NCI-H1105 (cell line): ENCODE measurements around the gene KDM6A.
"Not testable (repeated sequence)": the region's sequence is repeated elsewhere in the genome, so short reads cannot be mapped to it uniquely, and the experiment has no call there.

Source experiments
- DNase-seq: peaks from one replicate; lab custom pipeline; 2025; lab: John Stamatoyannopoulos, UW

KDM6A gene

GRCh38 chrX:45007598-45007997 lies 134.6 kb downstream of the KDM6A start:
- no peak for DNase-seq

GRCh38 chrX:45009371-45010000 lies 136.5 kb downstream of the KDM6A start:
- no peak for DNase-seq

GRCh38 chrX:45011131-45011530 lies 138.1 kb downstream of the KDM6A start:
- no peak for DNase-seq

- no peak for DNase-seq
Observed at GRCh38 chrX:45011597-45011996, 138.6 kb downstream of the KDM6A start.

GRCh38 chrX:45017946-45018345 lies 145.0 kb downstream of the KDM6A start:
- DNase-seq = no peak

GRCh38 chrX:45022150-45022549 lies 149.2 kb downstream of the KDM6A start:
- no peak for DNase-seq

GRCh38 chrX:45024501-45024900 lies 151.5 kb downstream of the KDM6A start:
- no peak for DNase-seq

GRCh38 chrX:45026036-45026435 lies 153.0 kb downstream of the KDM6A start:
- no peak for DNase-seq

- DNase-seq = no peak
Observed at GRCh38 chrX:45031830-45032378, 158.9 kb downstream of the KDM6A start.

- no peak for DNase-seq
Observed at GRCh38 chrX:45035071-45035470, 162.1 kb downstream of the KDM6A start.

GRCh38 chrX:45036161-45036560 lies 163.2 kb downstream of the KDM6A start:
- no peak for DNase-seq

GRCh38 chrX:45040137-45040536 lies 167.1 kb downstream of the KDM6A start:
- not testable (repeated sequence) for DNase-seq

GRCh38 chrX:45046417-45046816 lies 173.4 kb downstream of the KDM6A start:
- no peak for DNase-seq

- no peak for DNase-seq
Observed at GRCh38 chrX:45050558-45050957, 177.6 kb downstream of the KDM6A start.

GRCh38 chrX:45056428-45057145 lies 183.6 kb downstream of the KDM6A start:
- DNase-seq = no peak

- not testable (repeated sequence) for DNase-seq
Observed at GRCh38 chrX:45059906-45060305, 186.9 kb downstream of the KDM6A start.

- no peak for DNase-seq
Observed at GRCh38 chrX:45063319-45064095, 190.5 kb downstream of the KDM6A start.

GRCh38 chrX:45068569-45068968 lies 195.6 kb downstream of the KDM6A start:
- no peak for DNase-seq

- DNase-seq = no peak
Observed at GRCh38 chrX:45070116-45071007, 197.4 kb downstream of the KDM6A start.

GRCh38 chrX:45073011-45073410 lies 200.0 kb downstream of the KDM6A start:
- DNase-seq = not testable (repeated sequence)

- DNase-seq = no peak
Observed at GRCh38 chrX:45077748-45078424, 204.9 kb downstream of the KDM6A start.
